ENCODE measurements around the gene SLC7A8.

SLC7A8 gene

GRCh38 chr14:23132970-23133369, 50.5 kb downstream of the SLC7A8 start:
- DNase-seq (ENCODE audit: low read depth in 2 of 2, low spot score in 1 of 2): no peak

DNA sequence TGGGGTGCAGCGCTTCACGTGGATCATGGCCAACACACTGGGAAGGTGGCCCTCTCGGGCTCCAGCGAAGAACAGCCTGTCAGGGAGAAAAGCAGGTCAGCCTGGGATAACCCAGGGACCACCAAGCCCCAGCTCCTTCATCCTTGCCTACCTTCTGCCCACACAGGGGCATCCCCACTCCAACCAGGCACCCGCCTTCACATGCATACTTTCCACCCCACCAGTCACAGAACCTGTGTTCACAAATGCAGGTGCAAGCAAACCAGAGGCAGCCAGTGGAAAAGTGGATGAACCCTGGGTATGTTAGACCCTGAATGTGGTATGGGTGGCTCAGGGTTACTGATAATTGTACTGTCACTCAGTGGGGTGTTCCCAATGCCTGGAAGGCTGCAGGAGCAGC, 52.0 kb downstream of the SLC7A8 start:
- DNase-seq (ENCODE audit: low read depth in 2 of 2, low spot score in 1 of 2): no peak

DNA sequence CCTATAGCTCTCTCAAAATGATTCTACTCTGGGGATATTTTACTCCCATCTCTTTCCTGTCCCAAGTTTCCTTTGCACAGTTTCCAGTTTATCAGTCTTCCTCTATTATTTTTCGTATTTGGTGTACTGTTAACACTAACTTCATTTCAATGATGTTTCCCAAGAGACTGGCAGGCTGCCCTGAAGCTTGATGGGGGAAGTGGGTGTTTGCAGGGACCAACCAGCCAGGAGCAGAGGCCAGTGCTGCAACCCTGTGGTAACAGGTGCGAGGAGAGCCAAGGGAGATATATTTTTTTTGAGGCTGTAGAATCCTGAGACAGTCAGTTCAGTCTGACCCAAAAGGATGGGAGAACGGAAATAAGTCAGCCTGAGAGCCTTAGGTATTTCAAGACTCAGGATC, 52.6 kb downstream of the SLC7A8 start:
- no peak for DNase-seq (ENCODE audit: low read depth in 2 of 2, low spot score in 1 of 2)

DNA sequence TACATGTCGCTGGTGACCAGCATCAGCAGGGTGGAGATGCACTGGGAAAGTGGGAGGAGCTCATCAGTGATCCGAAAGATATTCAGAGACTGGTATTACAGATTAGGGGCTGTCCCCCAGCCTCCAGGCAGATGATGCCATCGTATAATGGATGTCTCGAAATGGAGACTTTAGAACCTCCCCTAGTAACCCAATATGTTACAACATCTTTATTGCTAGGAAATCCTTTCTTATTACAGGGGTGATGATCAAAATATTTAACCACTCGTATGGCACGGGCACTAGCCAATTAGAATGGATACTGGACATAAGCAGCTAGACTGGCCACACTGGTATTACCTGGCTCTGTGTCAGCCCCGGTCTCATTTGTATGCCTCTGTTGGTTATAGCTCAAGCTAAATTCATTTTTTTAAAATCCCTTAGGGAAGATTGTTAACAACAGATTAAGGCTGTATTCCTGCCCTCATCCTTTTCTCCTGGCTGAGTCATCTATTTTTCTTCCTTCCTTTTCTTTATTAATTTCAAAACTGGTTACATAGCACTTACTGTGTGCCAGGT, 53.6 kb downstream of the SLC7A8 start:
- DNase-seq (ENCODE audit: low read depth in 2 of 2, low spot score in 1 of 2): no peak

- DNase-seq (ENCODE audit: low read depth in 2 of 2, low spot score in 1 of 2): no peak
Observed at GRCh38 chr14:23128969-23129758, 54.3 kb downstream of the SLC7A8 start.

DNA sequence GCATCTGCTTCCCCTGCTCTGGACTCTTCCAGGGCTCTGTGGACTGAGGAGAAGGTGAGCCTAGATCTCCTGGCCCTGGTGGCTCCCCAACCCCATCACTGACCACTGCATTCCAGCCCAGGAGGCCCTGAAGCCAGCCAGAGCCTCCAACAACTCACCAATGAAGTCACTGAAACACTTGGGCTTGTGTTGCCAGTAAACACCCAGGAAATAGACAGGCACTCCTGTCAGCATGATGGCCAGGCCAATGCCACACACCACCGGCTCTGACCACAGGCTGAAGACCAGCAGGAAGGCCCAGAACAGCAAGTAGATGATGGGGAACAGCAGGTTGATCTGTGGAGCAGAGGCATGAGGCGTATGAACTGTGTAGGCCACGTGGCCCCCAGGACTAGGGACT, 55.6 kb downstream of the SLC7A8 start:
- no peak for DNase-seq (ENCODE audit: low read depth in 2 of 2, low spot score in 1 of 2)

GRCh38 chr14:23126548-23127278, 56.7 kb downstream of the SLC7A8 start:
- no peak for DNase-seq (ENCODE audit: low read depth in 2 of 2, low spot score in 1 of 2)

GRCh38 chr14:23125933-23126524, 57.4 kb downstream of the SLC7A8 start:
- DNase-seq (ENCODE audit: low read depth in 2 of 2, low spot score in 1 of 2): no peak

DNA sequence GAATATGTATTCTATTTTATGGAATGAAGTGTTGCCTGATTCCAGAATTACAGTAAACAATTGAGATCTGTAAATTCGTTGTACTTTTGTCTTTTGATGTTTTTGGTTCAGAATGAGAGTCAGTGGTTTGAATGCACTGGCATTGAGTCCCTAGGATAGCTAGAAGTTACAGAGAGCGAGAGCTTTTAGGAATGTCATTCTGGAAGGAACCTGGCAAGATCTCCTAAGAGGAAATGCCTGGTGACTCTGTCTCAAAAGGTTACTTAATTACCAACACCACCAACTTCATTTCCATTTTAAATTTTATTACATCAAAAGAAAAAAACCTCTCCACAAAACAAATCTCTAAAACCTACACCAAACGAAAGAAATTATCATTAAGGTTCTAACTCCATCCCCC, 58.4 kb downstream of the SLC7A8 start:
- DNase-seq (ENCODE audit: low read depth in 2 of 2, low spot score in 1 of 2): no peak

GRCh38 chr14:23124337-23124954, 59.0 kb downstream of the SLC7A8 start:
- DNase-seq (ENCODE audit: low read depth in 2 of 2, low spot score in 1 of 2): no peak

- no peak for DNase-seq (ENCODE audit: low read depth in 2 of 2, low spot score in 1 of 2)
Observed at GRCh38 chr14:23123419-23123818, 60.0 kb downstream of the SLC7A8 start.

DNA sequence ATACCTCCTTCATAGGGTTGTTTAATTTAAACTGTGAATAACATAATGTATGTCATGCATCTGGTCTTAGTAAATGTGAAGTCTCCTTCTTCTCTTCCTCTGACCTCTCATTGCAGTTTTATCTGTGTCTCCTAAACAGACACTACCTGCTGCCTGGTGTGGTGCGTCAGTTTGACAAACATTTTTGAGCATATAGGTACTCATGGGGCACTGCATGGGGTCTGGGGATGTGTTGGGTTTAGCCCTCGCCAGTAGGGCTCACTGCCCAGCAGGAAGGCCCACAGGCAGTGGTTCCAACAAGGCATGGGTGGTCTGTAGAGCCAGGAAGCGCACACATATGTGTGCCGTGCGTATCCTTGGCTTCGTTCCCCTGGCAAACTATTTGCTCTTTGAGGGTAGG, 61.4 kb downstream of the SLC7A8 start:
- no peak for DNase-seq (ENCODE audit: low read depth in 2 of 2, low spot score in 1 of 2)

DNA sequence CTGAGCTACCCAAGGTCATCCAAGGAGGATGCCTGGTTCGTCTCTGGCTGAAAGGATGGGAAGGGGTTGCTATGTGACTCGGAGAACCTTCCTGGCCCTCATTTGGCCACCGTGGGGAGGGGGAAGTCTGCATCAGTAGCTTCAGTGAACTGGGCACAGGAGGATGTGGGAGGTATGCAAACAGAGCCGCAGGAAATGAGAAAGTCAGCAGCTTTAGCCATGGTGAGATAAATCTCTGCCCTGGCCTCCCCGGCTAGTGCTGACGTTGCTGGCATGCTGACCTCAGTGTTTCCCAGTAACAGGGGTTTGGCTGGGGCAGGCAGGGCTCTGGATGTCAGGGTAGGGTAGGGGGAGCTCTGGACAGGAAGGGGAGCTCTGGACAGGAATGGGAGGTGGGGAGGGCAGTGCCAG, 62.1 kb downstream of the SLC7A8 start:
- DNase-seq (ENCODE audit: low read depth in 2 of 2, low spot score in 1 of 2): no peak

DNA sequence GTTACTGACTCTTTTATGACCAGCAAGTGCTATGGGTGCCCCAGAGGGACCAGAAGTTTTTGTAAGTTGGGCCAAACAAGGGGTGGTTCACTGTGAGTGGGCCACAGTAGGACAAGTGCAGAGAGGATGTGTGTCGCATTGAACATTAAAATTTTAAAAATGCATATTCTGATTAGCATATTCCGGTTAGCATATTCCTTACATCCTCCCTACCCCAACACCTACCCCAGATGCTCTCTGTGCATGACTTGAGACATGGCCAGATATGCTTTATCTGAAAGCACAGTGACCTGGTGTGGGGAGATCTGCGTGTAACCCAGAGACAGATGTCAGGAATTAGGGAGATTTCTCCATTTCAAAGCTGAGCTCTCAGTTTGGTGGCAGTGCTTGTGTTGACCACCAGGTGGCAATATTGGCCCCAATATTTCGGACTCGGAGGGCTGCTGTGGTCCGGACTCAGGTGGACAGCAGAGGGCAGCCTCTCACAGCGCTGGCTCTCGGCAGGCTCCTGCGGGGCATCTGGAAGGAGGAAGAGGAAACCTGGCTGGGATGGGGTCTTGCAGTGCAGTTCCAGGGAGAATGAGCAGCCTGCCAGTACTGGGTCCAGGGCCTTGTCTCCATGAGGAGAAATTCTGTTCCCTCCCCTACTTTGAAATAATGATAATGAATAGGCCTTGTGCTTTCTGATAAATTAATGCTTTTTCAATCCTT, 62.8 kb downstream of the SLC7A8 start:
- peak; percentile 47 to 55 for DNase-seq (ENCODE audit: low read depth in 2 of 2, low spot score in 1 of 2)

DNA sequence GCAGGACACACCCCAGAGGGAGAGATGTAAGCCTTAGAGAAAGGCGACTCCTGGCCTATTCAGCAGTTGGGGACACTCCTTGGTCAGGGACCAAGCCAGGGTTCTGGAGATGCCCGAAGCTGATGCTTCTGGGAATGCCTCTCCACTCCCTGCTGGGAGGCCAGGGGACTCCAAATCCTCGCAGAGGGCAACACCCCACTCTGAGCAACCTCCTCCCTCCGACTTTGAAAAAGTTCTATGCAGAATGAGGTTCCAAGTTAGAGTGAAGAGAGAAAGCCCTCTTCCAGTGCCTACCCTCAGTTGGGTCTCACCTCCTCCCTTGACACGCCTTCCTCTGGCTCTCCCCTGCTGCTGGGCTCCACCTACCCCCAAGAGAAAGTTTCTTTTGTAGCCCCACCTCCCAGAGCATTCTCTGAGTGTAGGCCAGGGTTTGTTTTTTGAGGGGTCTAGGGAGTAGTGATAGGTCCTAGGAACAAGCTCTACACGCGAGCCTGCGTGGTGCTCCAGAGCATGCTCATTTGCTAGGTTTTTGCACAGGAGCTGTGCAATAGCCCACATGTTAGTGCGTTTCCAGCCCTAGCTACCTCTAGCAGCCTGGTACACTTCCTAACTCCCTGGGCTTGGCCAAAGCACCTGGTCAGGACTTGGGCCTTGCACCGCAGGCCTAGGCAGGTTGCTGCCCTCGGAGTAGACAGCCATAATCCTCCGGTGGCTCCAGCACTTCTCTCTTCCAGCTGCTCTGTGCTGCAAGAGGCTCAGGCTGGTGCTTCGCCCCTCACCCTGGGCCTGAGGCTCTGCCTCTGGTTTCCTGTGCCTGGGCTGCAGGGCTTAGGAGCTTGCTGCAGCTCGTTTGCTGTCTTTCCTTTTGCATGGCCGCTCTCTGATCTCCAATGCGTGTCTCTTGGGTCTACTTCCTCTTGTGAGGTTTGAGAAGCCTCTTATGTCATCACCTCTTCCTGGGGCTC, 63.8 kb downstream of the SLC7A8 start:
- no peak for DNase-seq (ENCODE audit: low read depth in 2 of 2, low spot score in 1 of 2)

DNA sequence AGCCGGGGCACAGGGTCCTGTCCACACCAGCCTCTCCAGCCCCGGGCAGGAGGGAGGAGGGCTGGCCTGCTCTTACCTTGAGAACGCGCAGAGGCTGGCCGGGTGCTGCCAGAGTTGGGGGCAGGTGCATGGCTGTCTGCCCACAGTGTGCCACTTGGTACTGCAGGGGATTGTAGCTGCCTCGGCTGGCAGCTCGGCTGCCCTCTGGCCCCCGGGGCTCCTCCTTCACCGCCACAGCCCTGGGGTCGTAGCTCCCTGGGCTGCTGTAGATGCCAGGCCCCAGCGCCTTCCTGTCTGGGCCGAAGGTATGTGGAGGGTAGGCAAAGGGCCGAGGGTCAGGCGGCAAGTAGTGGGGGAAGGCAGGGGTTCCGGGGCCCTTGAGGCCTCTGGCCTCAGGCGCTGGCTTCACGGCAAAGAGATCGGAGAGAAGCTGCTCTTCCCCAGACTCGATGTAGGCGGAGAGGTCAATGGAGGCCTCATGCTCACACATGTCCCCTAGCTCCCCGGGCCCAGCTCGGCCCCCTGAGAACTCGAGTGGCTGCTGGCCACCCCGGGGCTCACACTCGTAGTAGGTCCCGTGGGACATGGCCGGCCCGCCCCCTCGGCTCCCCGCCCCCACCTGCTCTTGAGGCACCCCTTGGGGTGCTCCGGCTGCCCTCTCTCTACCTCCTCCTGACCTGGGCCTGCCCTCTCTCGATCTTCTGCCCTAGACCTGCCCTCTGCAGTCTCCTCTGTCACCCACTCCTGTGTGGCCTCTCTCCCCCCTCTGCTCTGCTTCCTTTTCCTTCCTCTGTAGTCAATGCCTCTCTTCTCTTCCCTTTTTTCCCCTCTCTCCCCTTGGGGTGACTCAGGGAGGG, 64.7 kb downstream of the SLC7A8 start, which contains the start of gene CEBPE:
TSS of gene CEBPE (minus strand) at position 750 of the 857 bp plus-strand sequence. CDS start at position 586, 164 bp downstream.
- no peak for DNase-seq (ENCODE audit: low read depth in 2 of 2, low spot score in 1 of 2)

GRCh38 chr14:23117371-23118020, 66.0 kb downstream of the SLC7A8 start:
- DNase-seq (ENCODE audit: low read depth in 2 of 2, low spot score in 1 of 2): no peak

DNA sequence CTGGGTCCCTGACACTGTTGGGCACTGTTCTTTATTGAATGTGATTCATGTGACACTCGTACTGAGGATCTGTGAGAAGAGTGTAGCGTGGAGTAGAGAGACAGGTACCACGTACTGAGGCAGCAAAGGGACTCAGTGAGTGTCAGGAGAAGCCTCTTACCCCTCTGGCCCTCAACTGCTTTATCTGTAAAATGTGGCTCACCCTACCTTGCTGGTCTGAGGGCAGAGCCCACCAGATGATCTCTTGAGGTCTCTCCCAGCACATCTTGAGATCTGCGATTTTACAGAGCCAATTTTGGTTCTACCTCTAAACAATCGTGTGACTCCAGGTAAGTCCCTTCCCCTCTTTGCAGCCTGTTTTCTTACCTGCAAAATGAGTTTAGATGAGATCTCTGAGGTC, 67.5 kb downstream of the SLC7A8 start:
- DNase-seq (ENCODE audit: low read depth in 2 of 2, low spot score in 1 of 2): no peak

Data from stimulated activated CD8-positive, alpha-beta memory T cell treated with anti-CD3 and anti-CD28 coated beads, Interleukin-4, amount 100 ng/mL, for 1 hour (primary cell).